GM20000 (cell line): ENCODE results near the gene DOK7.
A peak's percentile ranks its signal among the peaks of the same experiment; 100 is the strongest.

Source experiments
- DNase-seq: peaks from one replicate; pipeline ENCODE4 v3.0.0; 2012; ENCODE audit warnings: low spot score
- CTCF ChIP-seq: IDR thresholded peaks from 2 replicates; pipeline ENCODE4 v1.5.1; 2012; ENCODE audit warnings: mild to moderate bottlenecking, control low read depth; ENCODE audit errors: extremely low read depth, missing control alignments

The DOK7 gene

GRCh38 chr4:3481113-3481531 lies 18.0 kb downstream of the DOK7 start:
- no peak for DNase-seq
- TF ChIP-seq CTCF = no peak

GRCh38 chr4:3481783-3482393 lies 18.8 kb downstream of the DOK7 start:
- no peak for TF ChIP-seq CTCF
- DNase-seq = no peak

- TF ChIP-seq CTCF = no peak
- DNase-seq = no peak
These were observed 19.6 kb downstream of the DOK7 start for GRCh38 chr4:3482707-3483106.

GRCh38 chr4:3483471-3483921 lies 20.4 kb downstream of the DOK7 start:
- TF ChIP-seq CTCF = no peak
- DNase-seq = no peak

- DNase-seq = no peak
- TF ChIP-seq CTCF = no peak
These were observed 21.2 kb downstream of the DOK7 start for GRCh38 chr4:3484057-3484973.

- peak; percentile 70 for DNase-seq
These were observed 22.1 kb downstream of the DOK7 start for GRCh38 chr4:3485011-3485791.

More at GRCh38 chr4:3485011-3485791, 22.1 kb downstream of the DOK7 start:
- no peak for TF ChIP-seq CTCF
